GM12878 (cell line): ENCODE results near the gene SLC44A3. TPM values are rescaled to one million over a fixed set of nuclear protein-coding genes. Genes with fewer than 3 reads are reported as not detected.

ENCODE experiments used
- ATAC-seq: fragments of 200-7000 bp; cut with Tn5 transposase; 3 replicates; pipeline ENCODE4 v1.9.1; 2020; ENCODE audit warnings: mild to moderate bottlenecking, moderate library complexity
- BruUV-seq: library from RNA; stranded (reverse); fragments of 400-500 nt; replicated peaks from 2 replicates; lab custom pipeline; 2021; lab: Mats Ljungman, UMichigan
- CTCF ChIA-PET: fragments of 300-600 bp; sonication (Branson Sonifier 250); formaldehyde crosslinking; extraction: SDS; loops from one replicate; lab custom pipeline; 2021; ENCODE audit warnings: inconsistent platforms; lab: Yijun Ruan, JAX
- POLR2A ChIA-PET: fragments of 350-600 bp; formaldehyde crosslinking; extraction: SDS; loops from one replicate; lab custom pipeline; 2021; ENCODE audit warnings: inconsistent platforms; lab: Charles Lee
- RAD21 ChIA-PET: fragments of 300-600 bp; sonication (Branson Sonifier 250); formaldehyde crosslinking; loops from one replicate; lab custom pipeline; 2023; ENCODE audit warnings: antibody characterized with exemption; ENCODE audit not compliant: unreplicated experiment; lab: Charles Lee
- SMC1A ChIA-PET: fragments of 300-600 bp; sonication (Branson Sonifier 250); formaldehyde crosslinking; loops from one replicate; lab custom pipeline; 2023; ENCODE audit not compliant: unreplicated experiment, uncharacterized antibody; lab: Charles Lee
- DNase-seq: peaks from one replicate; pipeline ENCODE4 v3.0.0-alpha.2; 2011; ENCODE audit warnings: low read depth, low spot score
- FAIRE-seq: peaks from 3 replicates; lab custom pipeline; 2011; peaks lifted over from hg19 to GRCh38; lab: Jason Lieb, UNC
- H2AFZ ChIP-seq: 2 replicates; pipeline ENCODE4 v1.6.0; 2011; ENCODE audit warnings: low read depth, low read length, control low read depth; ENCODE audit not compliant: control insufficient read depth
- H3K27ac ChIP-seq: 2 replicates; pipeline ENCODE4 v1.5.1; 2011; ENCODE audit warnings: control low read depth; ENCODE audit not compliant: control insufficient read depth, insufficient read depth
- H3K27me3 ChIP-seq, 2 experiments: replicated peaks in 1 of 2; 2 replicates each; pipeline versions ENCODE4 v1.6.0 to v1.6.1; 2011; ENCODE audit warnings: low read length in 1 of 2; ENCODE audit not compliant: control insufficient read depth in 2 of 2, insufficient read depth in 2 of 2
- H3K36me3 ChIP-seq, 2 experiments: 2 replicates each; pipeline ENCODE4 v1.5.1; 2011; ENCODE audit warnings: low read length in 1 of 2; ENCODE audit not compliant: control insufficient read depth in 2 of 2, insufficient read depth in 2 of 2
- H3K4me1 ChIP-seq: 2 replicates; pipeline ENCODE4 v1.6.1; 2011; ENCODE audit warnings: mild to moderate bottlenecking, low read length, moderate library complexity, mixed read lengths; ENCODE audit not compliant: control insufficient read depth, insufficient read depth
- H3K4me2 ChIP-seq: 2 replicates; pipeline ENCODE4 v1.6.0; 2011; ENCODE audit warnings: control low read depth; ENCODE audit not compliant: control insufficient read depth, insufficient read depth
- H3K4me3 ChIP-seq: fragments of 200-600 bp; sonication (generic); 2 replicates; pipeline ENCODE4 v1.5.1; 2016
- H3K79me2 ChIP-seq: 2 replicates; pipeline ENCODE4 v1.6.0; 2011; ENCODE audit warnings: low read length; ENCODE audit not compliant: control insufficient read depth, insufficient read depth
- H3K9ac ChIP-seq: 2 replicates; pipeline ENCODE4 v1.8.0; 2011; ENCODE audit warnings: low read length, control low read depth, mixed read lengths; ENCODE audit not compliant: control insufficient read depth, insufficient read depth
- H3K9me3 ChIP-seq: replicated peaks from 3 replicates; pipeline ENCODE4 v1.5.1; 2011; ENCODE audit warnings: mild to moderate bottlenecking, low read length; ENCODE audit not compliant: control insufficient read depth, insufficient read depth
- H4K20me1 ChIP-seq: 2 replicates; pipeline ENCODE4 v1.6.0; 2011; ENCODE audit not compliant: control insufficient read depth, insufficient read depth
- BCL3 ChIP-seq: IDR thresholded peaks from 2 replicates; pipeline ENCODE4 v1.6.1; 2011; ENCODE audit warnings: borderline replicate concordance, low read depth, mild to moderate bottlenecking, moderate library complexity, low read length; ENCODE audit not compliant: insufficient read depth, poor library complexity, severe bottlenecking
- CREB1 ChIP-seq: IDR thresholded peaks from 2 replicates; pipeline ENCODE4 v1.6.1; 2012; ENCODE audit warnings: low read depth, mild to moderate bottlenecking, inconsistent platforms
- EZH2 ChIP-seq: IDR thresholded peaks from 2 replicates; pipeline ENCODE4 v1.6.1; 2012; ENCODE audit warnings: low read depth, mild to moderate bottlenecking, control low read depth, inconsistent platforms, low read length, borderline replicate concordance; ENCODE audit not compliant: control insufficient read depth
- FOS ChIP-seq: IDR thresholded peaks from 3 replicates; pipeline ENCODE4 v1.6.1; 2011; ENCODE audit warnings: borderline replicate concordance; ENCODE audit not compliant: insufficient read length; ENCODE audit errors: extremely low read depth
- FOXM1 ChIP-seq: IDR thresholded peaks from 2 replicates; pipeline ENCODE4 v1.6.1; 2012; ENCODE audit warnings: low read depth, mild to moderate bottlenecking, inconsistent platforms, low read length, moderate library complexity
- NR2C1 ChIP-seq: fragments of 450-650 bp; IDR thresholded peaks from 2 replicates; pipeline ENCODE4 v1.6.1; 2017; ENCODE audit warnings: antibody characterized with exemption, mild to moderate bottlenecking, moderate library complexity
- PAX8 ChIP-seq: fragments of 450-650 bp; IDR thresholded peaks from 2 replicates; pipeline ENCODE4 v1.6.1; 2017; ENCODE audit warnings: mild to moderate bottlenecking, moderate library complexity
- SIN3A ChIP-seq: IDR thresholded peaks from 2 replicates; pipeline ENCODE4 v1.6.1; 2012; ENCODE audit warnings: low read depth, low read length, improper control_type of control experiment
- ZBED1 ChIP-seq: IDR thresholded peaks from 2 replicates; pipeline ENCODE4 v1.6.1; 2016; ENCODE audit warnings: borderline replicate concordance
- WGBS: methylation state at CpG from one replicate; pipeline ENCODE4 v1.1.6; 2016; ENCODE audit warnings: low lambda C conversion rate; ENCODE audit not compliant: insufficient replicate concordance, insufficient coverage; ENCODE audit errors: missing lambda C conversion rate; 5-methylcytosine and 5-hydroxymethylcytosine counted together
- in situ Hi-C: fragments of 300-500 bp; cut with MboI; formaldehyde crosslinking; loops from 9 replicates; pipeline ENCODE4 v1.14.3; 2018; ENCODE audit warnings: mixed read lengths
- intact Hi-C: fragments of 100-400 bp; cut with micrococcal nuclease; formaldehyde crosslinking; loops from one replicate; pipeline ENCODE4 v1.14.2; 2022; ENCODE audit not compliant: unreplicated experiment
- polyA plus RNA-seq, 11 experiments: library from polyadenylated mRNA; depleted of rRNA in 4 of 11; unstranded in 6 of 11; stranded (reverse) in 5 of 11; fragments of >200 nt; fragmentation: Nextera tagmentation in 4 of 11; fragmentation: Illumina TruSeq in 1 of 11; extraction: Ambion mirVana in 4 of 11; extraction: Trizol in 1 of 11; gene quantifications; 1 replicate in 1 of 11; 2 replicates in 10 of 11; pipeline versions ENCODE4 v1.2.1 to v1.2.3, GENCODE V29; 2011 to 2016; ENCODE audit warnings: inconsistent platforms in 2 of 11, missing spikeins in 2 of 11, low read depth in 1 of 11
- total RNA-seq, 4 experiments: library from RNA; depleted of rRNA in 3 of 4; stranded (reverse); fragments of >200 nt in 3 of 4; fragmentation: Illumina TruSeq in 1 of 4; extraction: Trizol in 1 of 4; gene quantifications; 2 replicates each; pipeline versions ENCODE4 v1.2.1 to v1.2.3, GENCODE V29; 2013 to 2021
- TF ChIP-seq, protein P1 (sequence below): fragments of 450-650 bp; IDR thresholded peaks from 2 replicates; pipeline ENCODE4 v1.6.1; 2018; ENCODE audit warnings: mild to moderate bottlenecking, low read depth, moderate library complexity; ENCODE audit not compliant: partially characterized antibody
- TF ChIP-seq, protein P2 (sequence below): fragments of 150-350 bp; IDR thresholded peaks from 2 replicates; pipeline ENCODE4 v1.6.1; 2014; ENCODE audit warnings: mild to moderate bottlenecking, low read depth, low read length

Gene SLC44A3
- total and polyA plus RNA-seq, 10 of the 15 experiments (the other 5 are each of a cell fraction or from before 2014, with no cell fraction given): not detected

- in situ Hi-C loops: no loop called here
These were observed 36.6 kb upstream of the SLC44A3 start for GRCh38 chr1:94783342-94784189.

DNA sequence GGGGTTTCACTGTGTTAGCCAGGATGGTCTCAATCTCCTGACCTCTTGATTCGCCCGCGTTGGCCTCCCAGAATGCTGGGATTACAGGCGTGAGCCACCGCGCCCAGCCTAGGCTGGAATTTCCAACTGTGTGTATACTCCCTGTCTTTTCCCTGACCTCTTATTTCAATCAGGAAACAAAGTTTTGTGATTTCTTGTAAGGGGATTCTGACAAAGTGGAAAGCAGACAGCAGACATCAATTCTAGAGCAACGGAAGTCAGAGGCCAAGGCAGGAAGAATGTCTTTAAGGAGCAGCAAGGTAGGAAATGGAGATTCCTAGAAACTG is 36.0 kb upstream of the SLC44A3 start:
- Histone ChIP-seq H3K4me2 (no peak overlapping the region), H3K27ac (no peak overlapping the region), H2AFZ (no peak overlapping the region), H3K9me3 (no peaks in the 10 kb centered on the region), H3K36me3 (no peaks in the 10 kb centered on the region), H3K4me1 (no peaks in the 10 kb centered on the region), H3K79me2 (no peaks in the 10 kb centered on the region), H3K27me3 (no peaks in the 10 kb centered on the region), H3K4me3 (no peak overlapping the region), H3K9ac (no peak overlapping the region), H4K20me1 (no peaks in the 10 kb centered on the region)
- in situ Hi-C loops: no loop called here
- intact Hi-C loops: no loop called here
- ChIA-PET SMC1A (no interaction called here), POLR2A (no interaction called here), RAD21 (no interaction called here), CTCF (no interaction called here)
- DNase-seq (no peak), ATAC-seq (no peak), FAIRE-seq (no peak)
- BruUV-seq: no TSS peak
- 74% methylated on average over 7 of the region's 7 CpGs for WGBS
- TF ChIP-seq, protein P1, sequence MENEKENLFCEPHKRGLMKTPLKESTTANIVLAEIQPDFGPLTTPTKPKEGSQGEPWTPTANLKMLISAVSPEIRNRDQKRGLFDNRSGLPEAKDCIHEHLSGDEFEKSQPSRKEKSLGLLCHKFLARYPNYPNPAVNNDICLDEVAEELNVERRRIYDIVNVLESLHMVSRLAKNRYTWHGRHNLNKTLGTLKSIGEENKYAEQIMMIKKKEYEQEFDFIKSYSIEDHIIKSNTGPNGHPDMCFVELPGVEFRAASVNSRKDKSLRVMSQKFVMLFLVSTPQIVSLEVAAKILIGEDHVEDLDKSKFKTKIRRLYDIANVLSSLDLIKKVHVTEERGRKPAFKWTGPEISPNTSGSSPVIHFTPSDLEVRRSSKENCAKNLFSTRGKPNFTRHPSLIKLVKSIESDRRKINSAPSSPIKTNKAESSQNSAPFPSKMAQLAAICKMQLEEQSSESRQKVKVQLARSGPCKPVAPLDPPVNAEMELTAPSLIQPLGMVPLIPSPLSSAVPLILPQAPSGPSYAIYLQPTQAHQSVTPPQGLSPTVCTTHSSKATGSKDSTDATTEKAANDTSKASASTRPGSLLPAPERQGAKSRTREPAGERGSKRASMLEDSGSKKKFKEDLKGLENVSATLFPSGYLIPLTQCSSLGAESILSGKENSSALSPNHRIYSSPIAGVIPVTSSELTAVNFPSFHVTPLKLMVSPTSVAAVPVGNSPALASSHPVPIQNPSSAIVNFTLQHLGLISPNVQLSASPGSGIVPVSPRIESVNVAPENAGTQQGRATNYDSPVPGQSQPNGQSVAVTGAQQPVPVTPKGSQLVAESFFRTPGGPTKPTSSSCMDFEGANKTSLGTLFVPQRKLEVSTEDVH: no peak
- no peak for TF ChIP-seq CREB1
- no peak for TF ChIP-seq FOXM1
- no peak for TF ChIP-seq PAX8
- TF ChIP-seq BCL3: no peak

More at GRCh38 chr1:94783342-94784189, 36.6 kb upstream of the SLC44A3 start:
- no peaks in the 10 kb centered on the region for H3K4me1 ChIP-seq
- H4K20me1 ChIP-seq: no peaks in the 10 kb centered on the region
- no peaks in the 10 kb centered on the region for H3K79me2 ChIP-seq
- H2AFZ ChIP-seq: no peak overlapping the region
- H3K9ac ChIP-seq: no peak overlapping the region
- no peak overlapping the region for H3K4me2 ChIP-seq
- no TSS peak for BruUV-seq
- H3K9me3 ChIP-seq: no peaks in the 10 kb centered on the region
- no peaks in the 10 kb centered on the region for H3K36me3 ChIP-seq
- no peaks in the 10 kb centered on the region for H3K27me3 ChIP-seq
- FAIRE-seq (no peak), ATAC-seq (no peak), DNase-seq (no peak)
- WGBS: 42% methylated on average over 11 of the region's 12 CpGs
- ChIA-PET SMC1A (no interaction called here), CTCF (no interaction called here), POLR2A (no interaction called here), RAD21 (no interaction called here)
- H3K4me3 ChIP-seq: no peak overlapping the region
- intact Hi-C loops: no loop called here
- no peak overlapping the region for H3K27ac ChIP-seq
- TF ChIP-seq FOS (no peak), CREB1 (no peak), NR2C1 (no peak), EZH2 (no peak), ZBED1 (no peak), SIN3A (no peak)
- TF ChIP-seq, protein P2, sequence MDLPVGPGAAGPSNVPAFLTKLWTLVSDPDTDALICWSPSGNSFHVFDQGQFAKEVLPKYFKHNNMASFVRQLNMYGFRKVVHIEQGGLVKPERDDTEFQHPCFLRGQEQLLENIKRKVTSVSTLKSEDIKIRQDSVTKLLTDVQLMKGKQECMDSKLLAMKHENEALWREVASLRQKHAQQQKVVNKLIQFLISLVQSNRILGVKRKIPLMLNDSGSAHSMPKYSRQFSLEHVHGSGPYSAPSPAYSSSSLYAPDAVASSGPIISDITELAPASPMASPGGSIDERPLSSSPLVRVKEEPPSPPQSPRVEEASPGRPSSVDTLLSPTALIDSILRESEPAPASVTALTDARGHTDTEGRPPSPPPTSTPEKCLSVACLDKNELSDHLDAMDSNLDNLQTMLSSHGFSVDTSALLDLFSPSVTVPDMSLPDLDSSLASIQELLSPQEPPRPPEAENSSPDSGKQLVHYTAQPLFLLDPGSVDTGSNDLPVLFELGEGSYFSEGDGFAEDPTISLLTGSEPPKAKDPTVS: no peak
